ENCODE measurements around the gene PPDPF. TPM values are rescaled to one million over a fixed set of nuclear protein-coding genes. Genes with fewer than 3 reads are reported as not detected.

PPDPF gene
- total and polyA plus RNA-seq, 2 of the 8 experiments (the other 6 are each of a cell fraction or from before 2014, with no cell fraction given): 30.5 to 138 TPM

- TF ChIP-seq SIN3A (conservative IDR thresholded peaks at IDR 0.05 in 1 of 2, IDR thresholded peaks at IDR 0.05 in 1 of 2; ENCODE audit: low read depth in 1 of 2, low read length in 2 of 2) (peak in 1 of 2 experiments; percentile 62; a peak in 1 of 4 replicates), YY1 (IDR thresholded peaks at IDR 0.05; ENCODE audit: low read depth, low read length) (0 out of 2 replicates have a peak, but pooled peaks have one; percentile 57), CREB1 (IDR thresholded peaks at IDR 0.05) (peak; percentile 38; the same call in 1 of the 2 replicates), ATF2 (IDR thresholded peaks at IDR 0.05; ENCODE audit: low read length) (peak; percentile 46; the same call in 1 of the 2 replicates), RBBP5 (IDR thresholded peaks at IDR 0.05; ENCODE audit: borderline replicate concordance, low read depth, low read length) (peak; percentile 67; the same call in 1 of the 2 replicates), POLR2AphosphoS5 (IDR thresholded peaks at IDR 0.05; ENCODE audit: low read depth, low read length) (peak; percentile 62; the same call in 1 of the 2 replicates)
These were observed 503 bp downstream of the PPDPF start (continued) for GRCh38 chr20:63520934-63521601.

Measured in H1 (cell line).